OCI-LY7 (cell line): ENCODE results near the gene C16orf54.

Source experiments
- CTCF ChIP-seq: fragments of 200-600 bp; sonication (generic); conservative IDR thresholded peaks from 2 replicates; pipeline ENCODE4 v1.5.1; 2014; ENCODE audit warnings: mild to moderate bottlenecking, antibody characterized with exemption, low read length, moderate library complexity, mixed read lengths
- EZH2phosphoT487 ChIP-seq: fragments of 200-600 bp; sonication (generic); IDR thresholded peaks from 2 replicates; pipeline ENCODE4 v1.6.1; 2018; ENCODE audit warnings: low read depth, borderline replicate concordance, mild to moderate bottlenecking, mixed run types, antibody characterized with exemption, low read length, moderate library complexity, mixed read lengths

- TF ChIP-seq CTCF, result no peak
- TF ChIP-seq EZH2phosphoT487, result no peak
Observed at GRCh38 chr16:29761882-29762281, 16.1 kb upstream of the C16orf54 start.
